PFSK-1 (cell line): Measurements from ENCODE around the gene CSRP3.

Experiments
- FOXP2 ChIP-seq: optimal IDR thresholded peaks from 2 replicates; pipeline ENCODE3; 2011; ENCODE audit warnings: borderline replicate concordance, control low read depth, inconsistent platforms; ENCODE audit not compliant: insufficient read depth; ENCODE audit errors: extremely low read length, extremely low read depth
- POLR2AphosphoS5 ChIP-seq: IDR thresholded peaks from 2 replicates; pipeline ENCODE4 v1.6.1; 2012; ENCODE audit warnings: low read depth, mild to moderate bottlenecking, control low read depth, low read length, moderate library complexity
- SIN3A ChIP-seq: IDR thresholded peaks from 2 replicates; pipeline ENCODE4 v1.6.1; 2012; ENCODE audit warnings: mild to moderate bottlenecking, low read length, moderate library complexity, borderline replicate concordance; ENCODE audit not compliant: insufficient read depth
- TAF1 ChIP-seq: IDR thresholded peaks from 2 replicates; pipeline ENCODE4 v1.6.1; 2012; ENCODE audit warnings: low read length, control low read depth, borderline replicate concordance; ENCODE audit not compliant: insufficient read depth
- TF ChIP-seq, protein P1 (sequence below), 2 experiments: IDR thresholded peaks; 2 replicates each; pipeline versions ENCODE4 v1.6.1 to v1.8.0; 2011 to 2012; ENCODE audit warnings: low read depth in 2 of 2, low read length in 2 of 2, control low read depth in 1 of 2, inconsistent platforms in 1 of 2, mild to moderate bottlenecking in 1 of 2, moderate library complexity in 1 of 2; ENCODE audit not compliant: insufficient read depth in 1 of 2

DNA sequence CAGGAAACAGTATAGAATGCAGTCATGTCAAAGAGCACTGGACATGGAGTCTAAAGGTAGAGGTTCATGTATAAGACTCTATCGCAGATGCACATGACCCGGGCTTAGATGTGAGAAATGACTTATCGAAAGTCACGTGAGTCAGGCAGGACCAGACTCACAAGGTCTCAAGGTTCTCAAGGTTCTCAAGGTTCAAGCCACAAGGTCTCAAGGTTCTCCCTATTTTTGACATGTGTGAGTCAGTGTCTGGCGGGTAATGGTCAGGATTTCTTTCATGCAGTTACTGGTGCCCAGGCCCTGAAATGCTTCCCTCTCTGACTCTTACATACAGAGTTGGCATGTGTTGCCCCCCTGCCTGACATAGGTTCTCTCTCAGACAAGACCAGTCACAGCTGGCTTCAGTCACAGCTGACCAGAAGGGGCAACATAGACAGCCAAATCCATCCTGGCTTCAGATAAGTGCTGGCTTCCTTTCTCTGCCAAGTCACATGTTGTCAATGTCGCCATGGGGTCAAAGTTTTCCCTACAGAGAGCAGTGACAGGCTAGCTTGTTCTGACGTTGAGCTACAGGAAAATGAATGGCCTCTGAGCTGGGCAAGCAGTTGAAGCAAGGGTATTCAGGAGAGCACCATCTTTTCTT is 10.1 kb downstream of the CSRP3 start:
- no peak for TF ChIP-seq POLR2AphosphoS5
- TF ChIP-seq TAF1 = no peak
- no peak for TF ChIP-seq FOXP2
- TF ChIP-seq, protein P1, sequence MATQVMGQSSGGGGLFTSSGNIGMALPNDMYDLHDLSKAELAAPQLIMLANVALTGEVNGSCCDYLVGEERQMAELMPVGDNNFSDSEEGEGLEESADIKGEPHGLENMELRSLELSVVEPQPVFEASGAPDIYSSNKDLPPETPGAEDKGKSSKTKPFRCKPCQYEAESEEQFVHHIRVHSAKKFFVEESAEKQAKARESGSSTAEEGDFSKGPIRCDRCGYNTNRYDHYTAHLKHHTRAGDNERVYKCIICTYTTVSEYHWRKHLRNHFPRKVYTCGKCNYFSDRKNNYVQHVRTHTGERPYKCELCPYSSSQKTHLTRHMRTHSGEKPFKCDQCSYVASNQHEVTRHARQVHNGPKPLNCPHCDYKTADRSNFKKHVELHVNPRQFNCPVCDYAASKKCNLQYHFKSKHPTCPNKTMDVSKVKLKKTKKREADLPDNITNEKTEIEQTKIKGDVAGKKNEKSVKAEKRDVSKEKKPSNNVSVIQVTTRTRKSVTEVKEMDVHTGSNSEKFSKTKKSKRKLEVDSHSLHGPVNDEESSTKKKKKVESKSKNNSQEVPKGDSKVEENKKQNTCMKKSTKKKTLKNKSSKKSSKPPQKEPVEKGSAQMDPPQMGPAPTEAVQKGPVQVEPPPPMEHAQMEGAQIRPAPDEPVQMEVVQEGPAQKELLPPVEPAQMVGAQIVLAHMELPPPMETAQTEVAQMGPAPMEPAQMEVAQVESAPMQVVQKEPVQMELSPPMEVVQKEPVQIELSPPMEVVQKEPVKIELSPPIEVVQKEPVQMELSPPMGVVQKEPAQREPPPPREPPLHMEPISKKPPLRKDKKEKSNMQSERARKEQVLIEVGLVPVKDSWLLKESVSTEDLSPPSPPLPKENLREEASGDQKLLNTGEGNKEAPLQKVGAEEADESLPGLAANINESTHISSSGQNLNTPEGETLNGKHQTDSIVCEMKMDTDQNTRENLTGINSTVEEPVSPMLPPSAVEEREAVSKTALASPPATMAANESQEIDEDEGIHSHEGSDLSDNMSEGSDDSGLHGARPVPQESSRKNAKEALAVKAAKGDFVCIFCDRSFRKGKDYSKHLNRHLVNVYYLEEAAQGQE (IDR thresholded peaks at IDR 0.05; ENCODE audit: insufficient read depth in 1 of 2, low read depth in 2 of 2, low read length in 2 of 2) = no peak
- TF ChIP-seq SIN3A = no peak
